Measurements from ENCODE around the gene BMP8B.

Gene BMP8B

GRCh38 chr1:39816415-39817090, 27.9 kb upstream of the BMP8B start (continued):
- TF ChIP-seq PATZ1 (tag by site-specific recombination; IDR thresholded peaks at IDR 0.05), result peak; percentile 56
- TF ChIP-seq ZNF701 (tag by site-specific recombination; IDR thresholded peaks at IDR 0.05), result no peak
- peak; percentile 37; the same call in 1 of the 2 replicates for TF ChIP-seq OSR2 (tag by site-specific recombination; IDR thresholded peaks at IDR 0.05)
- TF ChIP-seq ZNF174 (tag by site-specific recombination; IDR thresholded peaks at IDR 0.05), result no peak
- no peak for TF ChIP-seq ZNF488 (tag by site-specific recombination; IDR thresholded peaks at IDR 0.05)
- no peak for TF ChIP-seq ZNF37A (tag by site-specific recombination; IDR thresholded peaks at IDR 0.05)
- TF ChIP-seq ZNF624 (tag by site-specific recombination; IDR thresholded peaks at IDR 0.05), result no peak
- TF ChIP-seq ZNF24 (tag by site-specific recombination; IDR thresholded peaks at IDR 0.05), result no peak
- no peak for TF ChIP-seq TRIM28 (IDR thresholded peaks at IDR 0.05; ENCODE audit: borderline replicate concordance, low read length)
- no peak for TF ChIP-seq ZSCAN5A (tag by site-specific recombination; IDR thresholded peaks at IDR 0.05)
- TF ChIP-seq, protein P1, sequence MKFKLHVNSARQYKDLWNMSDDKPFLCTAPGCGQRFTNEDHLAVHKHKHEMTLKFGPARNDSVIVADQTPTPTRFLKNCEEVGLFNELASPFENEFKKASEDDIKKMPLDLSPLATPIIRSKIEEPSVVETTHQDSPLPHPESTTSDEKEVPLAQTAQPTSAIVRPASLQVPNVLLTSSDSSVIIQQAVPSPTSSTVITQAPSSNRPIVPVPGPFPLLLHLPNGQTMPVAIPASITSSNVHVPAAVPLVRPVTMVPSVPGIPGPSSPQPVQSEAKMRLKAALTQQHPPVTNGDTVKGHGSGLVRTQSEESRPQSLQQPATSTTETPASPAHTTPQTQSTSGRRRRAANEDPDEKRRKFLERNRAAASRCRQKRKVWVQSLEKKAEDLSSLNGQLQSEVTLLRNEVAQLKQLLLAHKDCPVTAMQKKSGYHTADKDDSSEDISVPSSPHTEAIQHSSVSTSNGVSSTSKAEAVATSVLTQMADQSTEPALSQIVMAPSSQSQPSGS (tag by site-specific recombination; IDR thresholded peaks at IDR 0.05; ENCODE audit: low read depth), result peak; percentile 88
- no peak for TF ChIP-seq ZFP3 (tag by site-specific recombination; IDR thresholded peaks at IDR 0.05; ENCODE audit: low read depth)
- TF ChIP-seq, protein P2, sequence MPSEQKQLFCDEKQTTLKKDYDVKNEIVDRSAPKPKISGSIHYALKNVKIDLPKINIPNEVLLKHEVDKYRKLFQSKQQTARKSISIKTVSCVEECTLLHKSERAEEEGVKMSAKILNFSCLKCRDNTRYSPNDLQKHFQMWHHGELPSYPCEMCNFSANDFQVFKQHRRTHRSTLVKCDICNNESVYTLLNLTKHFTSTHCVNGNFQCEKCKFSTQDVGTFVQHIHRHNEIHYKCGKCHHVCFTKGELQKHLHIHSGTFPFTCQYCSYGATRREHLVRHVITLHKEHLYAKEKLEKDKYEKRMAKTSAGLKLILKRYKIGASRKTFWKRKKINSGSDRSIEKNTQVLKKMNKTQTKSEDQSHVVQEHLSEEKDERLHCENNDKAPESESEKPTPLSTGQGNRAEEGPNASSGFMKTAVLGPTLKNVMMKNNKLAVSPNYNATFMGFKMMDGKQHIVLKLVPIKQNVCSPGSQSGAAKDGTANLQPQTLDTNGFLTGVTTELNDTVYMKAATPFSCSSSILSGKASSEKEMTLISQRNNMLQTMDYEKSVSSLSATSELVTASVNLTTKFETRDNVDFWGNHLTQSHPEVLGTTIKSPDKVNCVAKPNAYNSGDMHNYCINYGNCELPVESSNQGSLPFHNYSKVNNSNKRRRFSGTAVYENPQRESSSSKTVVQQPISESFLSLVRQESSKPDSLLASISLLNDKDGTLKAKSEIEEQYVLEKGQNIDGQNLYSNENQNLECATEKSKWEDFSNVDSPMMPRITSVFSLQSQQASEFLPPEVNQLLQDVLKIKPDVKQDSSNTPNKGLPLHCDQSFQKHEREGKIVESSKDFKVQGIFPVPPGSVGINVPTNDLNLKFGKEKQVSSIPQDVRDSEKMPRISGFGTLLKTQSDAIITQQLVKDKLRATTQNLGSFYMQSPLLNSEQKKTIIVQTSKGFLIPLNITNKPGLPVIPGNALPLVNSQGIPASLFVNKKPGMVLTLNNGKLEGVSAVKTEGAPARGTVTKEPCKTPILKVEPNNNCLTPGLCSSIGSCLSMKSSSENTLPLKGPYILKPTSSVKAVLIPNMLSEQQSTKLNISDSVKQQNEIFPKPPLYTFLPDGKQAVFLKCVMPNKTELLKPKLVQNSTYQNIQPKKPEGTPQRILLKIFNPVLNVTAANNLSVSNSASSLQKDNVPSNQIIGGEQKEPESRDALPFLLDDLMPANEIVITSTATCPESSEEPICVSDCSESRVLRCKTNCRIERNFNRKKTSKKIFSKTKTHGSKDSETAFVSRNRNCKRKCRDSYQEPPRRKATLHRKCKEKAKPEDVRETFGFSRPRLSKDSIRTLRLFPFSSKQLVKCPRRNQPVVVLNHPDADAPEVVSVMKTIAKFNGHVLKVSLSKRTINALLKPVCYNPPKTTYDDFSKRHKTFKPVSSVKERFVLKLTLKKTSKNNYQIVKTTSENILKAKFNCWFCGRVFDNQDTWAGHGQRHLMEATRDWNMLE (tag by site-specific recombination; conservative IDR thresholded peaks at IDR 0.05; ENCODE audit: low read depth), result no peak
- no peak for TF ChIP-seq ZNF175 (tag by site-specific recombination; IDR thresholded peaks at IDR 0.05)
- no peak for TF ChIP-seq ZNF311 (tag by site-specific recombination; IDR thresholded peaks at IDR 0.05; ENCODE audit: borderline replicate concordance)
- TF ChIP-seq ZNF692 (tag by site-specific recombination; IDR thresholded peaks at IDR 0.05), result peak; percentile 76
- TF ChIP-seq ZNF521 (tag by site-specific recombination; IDR thresholded peaks at IDR 0.05), result no peak
- no peak for TF ChIP-seq ZNF768 (tag by site-specific recombination; IDR thresholded peaks at IDR 0.05)
- peak; percentile 82 for TF ChIP-seq ZBTB48 (tag by site-specific recombination; IDR thresholded peaks at IDR 0.05)
- no peak for TF ChIP-seq ZNF16 (tag by site-specific recombination; IDR thresholded peaks at IDR 0.05; ENCODE audit: low read depth)
- TF ChIP-seq, protein P3, sequence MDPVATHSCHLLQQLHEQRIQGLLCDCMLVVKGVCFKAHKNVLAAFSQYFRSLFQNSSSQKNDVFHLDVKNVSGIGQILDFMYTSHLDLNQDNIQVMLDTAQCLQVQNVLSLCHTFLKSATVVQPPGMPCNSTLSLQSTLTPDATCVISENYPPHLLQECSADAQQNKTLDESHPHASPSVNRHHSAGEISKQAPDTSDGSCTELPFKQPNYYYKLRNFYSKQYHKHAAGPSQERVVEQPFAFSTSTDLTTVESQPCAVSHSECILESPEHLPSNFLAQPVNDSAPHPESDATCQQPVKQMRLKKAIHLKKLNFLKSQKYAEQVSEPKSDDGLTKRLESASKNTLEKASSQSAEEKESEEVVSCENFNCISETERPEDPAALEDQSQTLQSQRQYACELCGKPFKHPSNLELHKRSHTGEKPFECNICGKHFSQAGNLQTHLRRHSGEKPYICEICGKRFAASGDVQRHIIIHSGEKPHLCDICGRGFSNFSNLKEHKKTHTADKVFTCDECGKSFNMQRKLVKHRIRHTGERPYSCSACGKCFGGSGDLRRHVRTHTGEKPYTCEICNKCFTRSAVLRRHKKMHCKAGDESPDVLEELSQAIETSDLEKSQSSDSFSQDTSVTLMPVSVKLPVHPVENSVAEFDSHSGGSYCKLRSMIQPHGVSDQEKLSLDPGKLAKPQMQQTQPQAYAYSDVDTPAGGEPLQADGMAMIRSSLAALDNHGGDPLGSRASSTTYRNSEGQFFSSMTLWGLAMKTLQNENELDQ (tag by site-specific recombination; IDR thresholded peaks at IDR 0.05; ENCODE audit: low read depth), result no peak
- TF ChIP-seq ZBTB17 (tag by site-specific recombination; IDR thresholded peaks at IDR 0.05), result no peak
- TF ChIP-seq ZNF138 (tag by site-specific recombination; IDR thresholded peaks at IDR 0.05; ENCODE audit: borderline replicate concordance), result no peak
